Stimulated activated CD8-positive, alpha-beta memory T cell treated with anti-CD3 and anti-CD28 coated beads, Interleukin-2, amount 100 ng/mL, for 48 hours (primary cell): ENCODE data around the gene ADAMTS16.

Experiments used
- DNase-seq, 2 donors: peaks; one replicate each; pipeline ENCODE4 v3.0.0-alpha.2; 2020; ENCODE audit warnings: low read depth in 2 of 2

ADAMTS16 gene

GRCh38 chr5:5289537-5289936 lies 149.4 kb downstream of the ADAMTS16 start:
- DNase-seq, result no peak

- no peak for DNase-seq
These were observed 150.7 kb downstream of the ADAMTS16 start for GRCh38 chr5:5290674-5291334.

DNA sequence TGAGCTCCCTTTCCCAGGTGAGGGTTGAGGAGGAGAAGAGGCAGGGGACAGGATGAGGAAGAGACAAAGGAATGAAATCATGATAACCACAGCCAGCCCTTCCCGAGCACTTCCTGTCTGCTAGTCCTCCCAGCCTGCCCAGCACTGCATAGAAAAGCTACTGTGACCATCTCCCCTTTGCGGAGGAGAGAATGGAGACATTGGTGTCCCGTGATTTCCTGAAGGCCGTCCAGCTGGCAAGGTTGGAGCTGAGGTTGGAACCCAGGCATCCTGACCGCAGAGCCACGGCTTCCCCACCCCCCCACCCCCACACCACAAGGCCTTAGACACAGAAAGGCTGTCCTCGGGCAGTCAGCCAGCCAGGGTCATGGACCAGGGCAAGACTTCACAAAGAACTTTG lies 151.2 kb downstream of the ADAMTS16 start:
- no peak for DNase-seq

- DNase-seq, result no peak
These were observed 152.9 kb downstream of the ADAMTS16 start for GRCh38 chr5:5293029-5293428.

- no peak for DNase-seq
These were observed 154.3 kb downstream of the ADAMTS16 start for GRCh38 chr5:5294429-5294828.

DNA sequence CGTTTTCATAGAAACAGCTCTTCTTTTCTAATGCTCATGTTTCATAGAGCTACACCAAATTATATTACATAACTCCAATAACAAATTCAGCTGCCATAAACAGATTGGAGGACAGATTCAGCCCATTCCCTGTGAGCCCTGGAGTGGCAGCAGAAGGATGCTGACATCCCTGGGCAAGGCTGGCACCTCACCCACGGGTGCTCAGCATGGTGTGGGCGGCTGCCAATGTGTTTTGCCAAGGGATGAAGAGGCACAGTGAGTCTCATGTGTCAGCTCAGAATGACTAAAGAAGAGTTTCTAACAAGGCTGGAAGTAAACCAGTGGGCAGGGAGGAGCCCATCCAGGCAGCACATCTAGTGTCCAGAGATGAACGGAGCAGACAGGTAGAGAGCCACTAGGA lies 155.2 kb downstream of the ADAMTS16 start:
- DNase-seq, result no peak

DNA sequence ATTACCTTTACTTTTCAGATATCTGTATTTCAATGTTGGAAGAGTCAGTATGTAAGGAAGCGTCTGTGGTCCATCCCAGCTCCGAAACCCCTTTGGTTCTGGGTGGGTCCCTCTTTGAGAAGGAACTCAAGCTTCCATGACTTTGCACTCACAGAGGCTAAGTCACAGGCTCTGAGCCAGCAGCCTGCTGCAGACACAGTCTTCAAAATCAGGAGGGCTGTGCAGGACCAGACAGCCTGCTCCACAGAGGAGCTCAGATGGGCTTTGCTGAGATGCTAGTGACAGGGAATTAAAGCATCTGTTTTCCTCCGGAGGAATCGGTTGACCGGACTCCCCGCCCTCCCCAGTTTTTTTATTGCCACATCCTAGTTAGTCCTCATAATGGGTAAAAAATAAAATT lies 155.9 kb downstream of the ADAMTS16 start:
- DNase-seq, result no peak

GRCh38 chr5:5297432-5298067 lies 157.4 kb downstream of the ADAMTS16 start:
- DNase-seq, result no peak

GRCh38 chr5:5298068-5298633 lies 158.0 kb downstream of the ADAMTS16 start:
- no peak for DNase-seq

GRCh38 chr5:5298841-5299541 lies 158.9 kb downstream of the ADAMTS16 start:
- no peak for DNase-seq

DNA sequence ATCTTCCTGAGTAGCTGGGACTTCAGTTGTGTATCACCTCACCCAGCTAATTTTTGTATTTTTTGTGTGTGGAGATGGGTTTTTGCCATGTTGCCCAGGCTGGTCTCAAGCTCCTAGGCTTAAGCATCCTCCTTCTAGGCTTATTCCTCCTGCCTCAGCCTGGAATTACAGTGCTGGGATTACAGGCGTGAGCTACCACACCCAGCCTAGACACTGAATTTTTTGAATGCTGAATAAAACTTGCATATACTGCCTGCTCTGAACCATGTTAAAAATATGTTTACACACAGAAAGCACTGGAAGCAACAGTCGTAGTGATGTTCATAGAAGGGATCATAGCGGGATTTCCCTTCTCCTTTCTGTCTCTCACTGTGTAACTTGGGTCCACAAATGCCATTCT lies 161.0 kb downstream of the ADAMTS16 start:
- DNase-seq, result no peak

- no peak for DNase-seq
These were observed 162.1 kb downstream of the ADAMTS16 start for GRCh38 chr5:5302201-5302600.

DNA sequence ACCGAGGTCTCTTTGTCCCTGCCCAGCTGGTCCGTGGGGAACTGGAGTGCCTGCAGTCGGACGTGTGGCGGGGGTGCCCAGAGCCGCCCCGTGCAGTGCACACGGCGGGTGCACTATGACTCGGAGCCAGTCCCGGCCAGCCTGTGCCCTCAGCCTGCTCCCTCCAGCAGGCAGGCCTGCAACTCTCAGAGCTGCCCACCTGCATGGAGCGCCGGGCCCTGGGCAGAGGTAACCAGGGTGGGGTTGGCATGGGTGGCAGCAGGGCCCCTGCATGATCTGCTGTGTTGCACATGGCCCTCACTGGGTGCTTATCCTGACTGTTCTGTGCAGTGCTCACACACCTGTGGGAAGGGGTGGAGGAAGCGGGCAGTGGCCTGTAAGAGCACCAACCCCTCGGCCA lies 163.1 kb downstream of the ADAMTS16 start:
- DNase-seq, result no peak

- no peak for DNase-seq
These were observed 164.4 kb downstream of the ADAMTS16 start for GRCh38 chr5:5304361-5305020.

DNA sequence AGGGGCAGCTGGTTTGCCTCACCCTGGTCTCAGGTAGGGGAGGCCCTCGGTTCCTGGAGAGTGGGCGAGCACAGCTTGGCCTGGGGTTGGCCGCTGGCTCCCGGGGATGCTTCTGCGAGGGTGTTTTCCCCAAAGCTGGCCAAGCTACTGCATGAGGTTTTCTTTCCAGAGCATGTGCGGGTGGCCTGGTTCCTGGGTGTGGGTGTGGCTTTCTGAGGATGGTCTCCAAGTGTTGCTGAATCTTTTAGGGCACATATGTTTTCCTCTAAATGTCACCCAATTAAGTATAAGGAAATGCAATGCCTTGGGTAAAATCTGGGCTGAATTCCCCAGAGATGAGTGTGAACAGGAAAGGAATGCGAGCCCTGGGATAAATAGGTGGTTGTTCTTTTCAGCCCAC lies 166.6 kb downstream of the ADAMTS16 start:
- DNase-seq, result no peak

DNA sequence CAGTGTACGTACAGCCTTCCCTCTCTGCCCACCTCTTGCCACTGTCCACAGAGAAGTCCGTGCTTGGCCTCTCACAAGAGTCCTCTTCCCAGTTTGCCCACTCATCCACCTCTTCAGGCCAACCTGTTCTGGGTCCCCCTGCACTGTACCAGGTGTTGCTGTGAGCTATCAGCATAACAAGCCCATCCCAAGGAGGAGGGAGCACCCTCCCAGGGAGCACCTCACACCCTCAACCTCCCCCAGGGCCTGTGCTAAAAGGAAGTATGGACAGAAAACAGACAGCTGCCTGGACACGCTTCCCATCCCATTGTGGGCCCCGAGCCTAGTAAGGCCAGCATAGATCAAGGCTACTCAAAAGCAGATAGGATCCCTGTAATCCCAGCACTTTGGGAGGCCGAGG lies 168.2 kb downstream of the ADAMTS16 start:
- no peak for DNase-seq

DNA sequence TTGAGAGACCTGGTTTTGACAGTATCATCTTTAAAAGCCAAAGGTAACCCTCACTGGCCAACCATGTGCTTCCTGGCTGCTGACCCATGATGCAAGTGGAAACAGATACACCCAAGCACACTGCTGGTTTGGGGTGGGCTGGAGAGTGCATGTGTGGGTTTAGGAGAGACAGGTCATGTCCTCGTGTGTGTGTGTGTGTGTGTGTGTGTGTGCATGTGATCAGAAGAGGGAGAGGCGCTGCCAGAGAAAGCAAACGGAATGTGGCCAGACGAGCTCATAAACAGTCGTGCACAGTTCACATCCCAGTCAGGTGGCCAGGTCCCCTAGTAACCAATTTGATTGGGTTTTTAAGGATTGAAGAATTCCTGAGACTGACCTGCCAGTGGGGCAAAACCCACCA lies 169.5 kb downstream of the ADAMTS16 start:
- DNase-seq, result no peak

DNA sequence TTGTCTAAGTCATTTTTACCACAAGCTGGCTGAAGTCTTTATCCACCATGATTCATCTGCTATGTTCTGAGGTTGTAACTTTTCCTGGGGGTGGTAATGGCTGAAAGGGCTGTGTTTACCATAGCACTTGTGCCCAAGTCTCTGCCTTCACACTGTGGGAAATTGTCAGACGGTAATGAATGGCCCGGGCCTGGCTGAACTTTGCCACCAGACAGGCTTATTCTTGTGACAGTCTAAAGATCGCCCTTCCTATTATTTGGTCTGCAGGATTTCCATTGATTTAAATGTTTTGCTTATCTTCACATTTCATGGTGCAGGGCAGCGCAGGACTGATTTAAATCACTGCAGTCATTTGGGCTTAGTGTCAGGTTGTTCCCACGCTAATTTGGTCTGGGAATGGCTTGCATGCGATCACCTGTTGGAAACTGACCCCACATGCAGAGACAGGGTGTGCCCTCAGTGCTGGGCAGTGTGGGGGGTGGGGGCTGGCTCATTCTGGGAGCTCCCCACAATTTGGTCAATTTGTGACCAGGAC lies 173.0 kb downstream of the ADAMTS16 start:
- DNase-seq, result no peak

GRCh38 chr5:5314166-5314565 lies 174.0 kb downstream of the ADAMTS16 start:
- DNase-seq, result no peak

- DNase-seq, result no peak
These were observed 174.5 kb downstream of the ADAMTS16 start for GRCh38 chr5:5314626-5315025.

DNA sequence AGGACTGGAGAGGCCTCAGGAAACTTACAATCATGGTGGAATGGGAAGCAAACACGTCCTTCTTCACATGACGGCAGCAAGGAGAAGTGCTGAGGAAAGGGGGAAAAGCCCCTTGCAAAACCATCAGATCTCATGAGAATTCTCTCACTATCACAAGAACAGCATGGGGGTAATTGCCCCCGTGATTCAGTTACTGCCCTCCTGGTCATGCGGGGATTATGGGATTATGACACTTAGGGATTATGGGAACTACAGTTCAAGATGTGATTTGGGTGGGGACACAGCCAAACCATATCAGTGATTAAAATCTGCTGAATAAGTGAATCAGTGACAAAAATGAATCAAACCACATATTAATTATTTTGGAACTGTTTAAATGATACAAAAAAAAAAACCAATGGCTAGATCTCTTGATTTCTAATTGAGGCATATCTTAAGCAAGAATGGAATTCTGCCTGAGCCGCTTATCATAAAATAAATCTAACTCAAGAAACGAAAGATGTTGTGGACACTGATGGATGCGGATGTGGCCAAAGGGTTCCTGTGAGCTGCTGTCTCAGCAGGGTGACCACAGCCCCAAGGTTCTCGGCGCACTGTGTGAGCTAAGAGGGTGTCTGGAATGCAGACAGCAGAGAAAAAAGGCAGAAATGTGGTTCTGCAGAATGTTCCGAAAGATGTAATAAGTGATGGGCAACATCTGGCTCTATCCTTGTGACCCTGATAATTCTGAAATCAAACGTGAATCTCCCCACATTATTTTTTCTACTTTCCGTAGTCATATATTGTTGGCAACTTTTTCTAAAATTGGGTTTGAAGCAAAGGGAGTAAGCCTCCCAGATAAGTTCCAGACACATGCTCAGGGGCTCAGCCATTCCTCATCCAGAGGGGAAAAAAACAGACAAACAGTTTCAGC lies 175.2 kb downstream of the ADAMTS16 start:
- DNase-seq, result no peak
